Stomach smooth muscle (tissue), 2 donors: ENCODE data around the gene AGPAT4.

ENCODE experiments used
- H3K27ac ChIP-seq: one replicate; pipeline ENCODE4 v1.7.0; 2013; ENCODE audit warnings: mild to moderate bottlenecking, low read length, inconsistent platforms
- H3K27me3 ChIP-seq, 2 donors: one replicate each; pipeline ENCODE4 v1.7.0; 2013; ENCODE audit warnings: low read length in 2 of 2; ENCODE audit not compliant: insufficient read depth in 2 of 2, control insufficient read depth in 1 of 2
- H3K36me3 ChIP-seq, 2 donors: one replicate each; pipeline ENCODE4 v1.7.0; 2013; ENCODE audit warnings: low read length in 2 of 2; ENCODE audit not compliant: control insufficient read depth in 2 of 2, insufficient read depth in 2 of 2
- H3K4me1 ChIP-seq: one replicate; pipeline ENCODE4 v1.7.0; 2013; ENCODE audit warnings: low read length; ENCODE audit not compliant: control insufficient read depth, insufficient read depth
- H3K4me3 ChIP-seq, 2 donors: one replicate each; pipeline ENCODE4 v1.7.0; 2013; ENCODE audit warnings: low read length in 2 of 2
- H3K9ac ChIP-seq, 2 donors: one replicate each; pipeline ENCODE4 v1.7.0; 2013; ENCODE audit warnings: low read length in 2 of 2, mild to moderate bottlenecking in 1 of 2
- H3K9me3 ChIP-seq, 2 donors: one replicate each; pipeline ENCODE4 v1.7.0; 2013; ENCODE audit warnings: low read length in 2 of 2; ENCODE audit not compliant: control insufficient read depth in 2 of 2
- donor health status: healthy.
- donor health status: Pancreatic carcinoma.

The AGPAT4 gene

GRCh38 chr6:161281092-161281491 is 7.2 kb upstream of the AGPAT4 start:
- H3K4me3 ChIP-seq: no peak overlapping the region
- H3K27ac ChIP-seq: no peak overlapping the region
- no peaks in the 10 kb centered on the region for H3K27me3 ChIP-seq
- H3K9me3 ChIP-seq: peaks cover 0 to 2% of the 10 kb centered on the region in 2 donors
- H3K9ac ChIP-seq: no peak overlapping the region
- no peaks in the 10 kb centered on the region for H3K36me3 ChIP-seq
- no peaks in the 10 kb centered on the region for H3K4me1 ChIP-seq

GRCh38 chr6:161279677-161280415 is 6.0 kb upstream of the AGPAT4 start:
- no peak overlapping the region for H3K27ac ChIP-seq
- H3K4me3 ChIP-seq: no peak overlapping the region
- no peaks in the 10 kb centered on the region for H3K36me3 ChIP-seq
- no peaks in the 10 kb centered on the region for H3K4me1 ChIP-seq
- no peak overlapping the region for H3K9ac ChIP-seq
- no peaks in the 10 kb centered on the region for H3K27me3 ChIP-seq
- peaks cover 0 to 2% of the 10 kb centered on the region in 2 donors for H3K9me3 ChIP-seq

GRCh38 chr6:161276605-161277155 is 2.8 kb upstream of the AGPAT4 start:
- H3K4me3 ChIP-seq: no peak overlapping the region
- H3K27ac ChIP-seq: no peak overlapping the region
- H3K9ac ChIP-seq: no peak overlapping the region
- H3K9me3 ChIP-seq: peaks cover 0 to 2% of the 10 kb centered on the region in 2 donors
- H3K4me1 ChIP-seq: peaks cover 5% of the 10 kb centered on the region
- no peaks in the 10 kb centered on the region for H3K27me3 ChIP-seq
- no peaks in the 10 kb centered on the region for H3K36me3 ChIP-seq

GRCh38 chr6:161274898-161275297 is 1.0 kb upstream of the AGPAT4 start:
- H3K9me3 ChIP-seq: no peaks in the 10 kb centered on the region
- H3K36me3 ChIP-seq: no peaks in the 10 kb centered on the region
- H3K9ac ChIP-seq: no peak overlapping the region
- H3K27ac ChIP-seq: peak overlapping the region; percentile 83
- no peak overlapping the region for H3K4me3 ChIP-seq
- peaks cover 5% of the 10 kb centered on the region for H3K4me1 ChIP-seq
- H3K27me3 ChIP-seq: no peaks in the 10 kb centered on the region

- peak overlapping the region; percentile 66 to 86 for H3K9ac ChIP-seq
These were observed 612 bp upstream of the AGPAT4 start for GRCh38 chr6:161274488-161274858.

GRCh38 chr6:161273274-161273751 is 548 bp downstream of the AGPAT4 start:
- Histone ChIP-seq H3K4me1 (peaks cover 5% of the 10 kb centered on the region), H3K27ac (no peak overlapping the region), H3K9ac (peak overlapping the region; percentile 64 to 66), H3K9me3 (no peaks in the 10 kb centered on the region), H3K27me3 (no peaks in the 10 kb centered on the region), H3K4me3 (peak overlapping the region; percentile 76 to 78), H3K36me3 (no peaks in the 10 kb centered on the region)

More at GRCh38 chr6:161274488-161274858, 612 bp upstream of the AGPAT4 start:
- H3K27me3 ChIP-seq: no peaks in the 10 kb centered on the region
- no peaks in the 10 kb centered on the region for H3K36me3 ChIP-seq
- H3K4me1 ChIP-seq: peaks cover 5% of the 10 kb centered on the region
- peak overlapping the region; percentile 83 for H3K27ac ChIP-seq
- H3K4me3 ChIP-seq: peak overlapping the region; percentile 61 to 76
- H3K9me3 ChIP-seq: no peaks in the 10 kb centered on the region

- Histone ChIP-seq H3K36me3 (no peaks in the 10 kb centered on the region), H3K9me3 (no peaks in the 10 kb centered on the region), H3K9ac (peak overlapping the region; percentile 43 to 64), H3K4me1 (peaks cover 5% of the 10 kb centered on the region), H3K27ac (no peak overlapping the region), H3K27me3 (no peaks in the 10 kb centered on the region), H3K4me3 (peak overlapping the region; percentile 76 to 78)
These were observed 1.1 kb downstream of the AGPAT4 start for GRCh38 chr6:161272635-161273273.

- H3K4me1 ChIP-seq: peaks cover 5% of the 10 kb centered on the region
- H3K27me3 ChIP-seq: no peaks in the 10 kb centered on the region
- H3K36me3 ChIP-seq: peaks cover 0 to under 1% of the 10 kb centered on the region in 2 donors
- H3K27ac ChIP-seq: no peak overlapping the region
- no peak overlapping the region for H3K9ac ChIP-seq
- H3K9me3 ChIP-seq: no peaks in the 10 kb centered on the region
- no peak overlapping the region for H3K4me3 ChIP-seq
These were observed 2.4 kb downstream of the AGPAT4 start for GRCh38 chr6:161271343-161272030.

GRCh38 chr6:161270116-161270515 is 3.7 kb downstream of the AGPAT4 start:
- peaks cover 5% of the 10 kb centered on the region for H3K4me1 ChIP-seq
- H3K27me3 ChIP-seq: no peaks in the 10 kb centered on the region
- peaks cover 0 to 4% of the 10 kb centered on the region in 2 donors for H3K36me3 ChIP-seq
- H3K4me3 ChIP-seq: no peak overlapping the region
- H3K27ac ChIP-seq: no peak overlapping the region
- H3K9me3 ChIP-seq: no peaks in the 10 kb centered on the region
- H3K9ac ChIP-seq: no peak overlapping the region

GRCh38 chr6:161269310-161269709 is 4.6 kb downstream of the AGPAT4 start:
- no peak overlapping the region for H3K9ac ChIP-seq
- no peak overlapping the region for H3K4me3 ChIP-seq
- no peaks in the 10 kb centered on the region for H3K27me3 ChIP-seq
- H3K9me3 ChIP-seq: no peaks in the 10 kb centered on the region
- H3K4me1 ChIP-seq: peaks cover 1% of the 10 kb centered on the region
- no peak overlapping the region for H3K27ac ChIP-seq
- peaks cover 0 to 4% of the 10 kb centered on the region in 2 donors for H3K36me3 ChIP-seq
